Stimulated activated CD4-positive, alpha-beta T cell treated with anti-CD3 and anti-CD28 coated beads, TNF-alpha, amount 100 ng/mL, for 4 hours (primary cell): ENCODE measurements around the gene RSPH9.
A peak's percentile ranks its signal among the peaks of the same experiment; 100 is the strongest.
"Not testable (repeated sequence)": the region's sequence is repeated elsewhere in the genome, so short reads cannot be mapped to it uniquely, and the experiment has no call there.

Experiments used
- DNase-seq, 3 experiments: peaks; one replicate each; pipeline ENCODE4 v3.0.0-alpha.2; 2020; ENCODE audit warnings: low read depth in 3 of 3

RSPH9 gene

DNA sequence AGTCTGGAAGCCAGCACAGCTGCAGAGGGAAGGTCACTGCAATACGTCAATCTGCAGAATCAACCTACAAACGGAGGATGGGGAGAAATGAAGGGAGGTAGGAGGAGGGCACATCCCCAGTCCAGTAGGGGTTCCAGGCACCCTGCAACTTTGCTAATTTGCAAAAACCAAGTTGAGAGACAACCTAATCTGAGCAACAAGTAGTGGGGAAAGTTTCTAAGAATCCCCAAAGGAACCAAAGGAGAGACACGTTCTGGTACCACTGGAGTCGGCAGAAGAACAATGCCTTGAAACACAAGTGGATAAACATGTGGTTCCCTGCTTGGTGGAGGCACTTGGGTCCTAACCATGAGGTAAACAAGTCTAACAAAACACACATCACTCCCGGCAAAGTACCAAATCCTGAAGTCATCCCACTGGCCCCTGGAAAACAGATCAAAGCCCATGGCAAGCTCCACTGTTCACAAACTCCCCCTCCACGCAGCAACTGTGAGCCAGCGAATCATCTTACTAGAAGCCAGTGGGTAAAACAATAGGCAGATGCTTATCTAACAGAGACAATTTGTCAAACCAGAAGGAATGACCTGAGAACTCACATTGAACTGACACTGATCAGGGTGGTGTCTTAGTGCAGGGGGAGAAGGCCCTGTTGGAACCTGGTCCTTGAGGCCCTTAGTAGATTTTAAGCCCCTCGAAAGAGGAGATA lies 38.0 kb downstream of the RSPH9 start:
- no peak for DNase-seq

GRCh38 chr6:43683708-43684455 lies 39.0 kb downstream of the RSPH9 start:
- DNase-seq: no peak

DNA sequence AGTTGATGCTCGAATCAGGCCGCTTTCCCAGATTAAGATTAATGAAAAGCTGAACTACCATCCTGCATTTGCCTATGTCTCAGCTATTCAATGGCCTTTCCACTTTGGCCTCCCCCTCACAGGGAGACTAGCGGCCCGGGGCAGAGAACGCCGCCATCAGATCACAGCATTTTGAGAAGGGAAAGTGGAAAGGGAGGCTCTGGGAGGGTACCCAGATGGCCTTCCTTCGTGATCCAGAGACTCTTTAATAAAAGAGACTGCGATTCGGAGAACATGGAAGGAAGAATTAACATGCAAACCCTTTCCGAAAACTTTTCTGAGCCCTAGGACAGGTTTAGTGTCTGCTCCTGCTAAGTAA lies 42.2 kb downstream of the RSPH9 start:
- no peak for DNase-seq

GRCh38 chr6:43687437-43688347 lies 42.9 kb downstream of the RSPH9 start, which contains the start of gene MRPS18A:
Gene MRPS18A, minus strand, starts transcription at chr6:43687791. Its CDS starts 12 bp downstream, at chr6:43687779.
- peak; percentile 49 to 56 (median 55) for DNase-seq

- DNase-seq: no peak
These were observed 44.6 kb downstream of the RSPH9 start for GRCh38 chr6:43689421-43689820.

GRCh38 chr6:43695215-43695966 lies 50.6 kb downstream of the RSPH9 start:
- DNase-seq: no peak

GRCh38 chr6:43695967-43696291 lies 51.1 kb downstream of the RSPH9 start:
- DNase-seq: no peak

DNA sequence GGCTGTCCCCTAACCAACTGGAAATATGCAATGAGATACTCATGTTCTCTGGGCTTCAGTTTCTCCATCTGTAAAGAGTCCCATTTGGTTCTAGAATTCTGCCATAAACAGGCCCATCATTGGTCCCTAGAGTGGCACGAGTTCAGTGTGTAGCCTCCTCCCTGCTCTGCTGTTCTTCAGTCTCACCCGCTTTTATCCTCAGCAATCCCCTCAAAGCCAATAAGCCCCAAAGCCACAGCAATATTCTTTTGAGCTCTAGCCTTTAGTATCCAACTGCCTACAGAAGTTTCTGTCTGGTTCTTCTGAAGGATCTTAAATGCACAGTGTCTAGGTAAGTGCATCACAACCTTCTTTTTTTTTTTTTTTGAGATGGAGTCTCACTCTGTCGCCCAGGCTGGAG lies 52.6 kb downstream of the RSPH9 start:
- no peak for DNase-seq

DNA sequence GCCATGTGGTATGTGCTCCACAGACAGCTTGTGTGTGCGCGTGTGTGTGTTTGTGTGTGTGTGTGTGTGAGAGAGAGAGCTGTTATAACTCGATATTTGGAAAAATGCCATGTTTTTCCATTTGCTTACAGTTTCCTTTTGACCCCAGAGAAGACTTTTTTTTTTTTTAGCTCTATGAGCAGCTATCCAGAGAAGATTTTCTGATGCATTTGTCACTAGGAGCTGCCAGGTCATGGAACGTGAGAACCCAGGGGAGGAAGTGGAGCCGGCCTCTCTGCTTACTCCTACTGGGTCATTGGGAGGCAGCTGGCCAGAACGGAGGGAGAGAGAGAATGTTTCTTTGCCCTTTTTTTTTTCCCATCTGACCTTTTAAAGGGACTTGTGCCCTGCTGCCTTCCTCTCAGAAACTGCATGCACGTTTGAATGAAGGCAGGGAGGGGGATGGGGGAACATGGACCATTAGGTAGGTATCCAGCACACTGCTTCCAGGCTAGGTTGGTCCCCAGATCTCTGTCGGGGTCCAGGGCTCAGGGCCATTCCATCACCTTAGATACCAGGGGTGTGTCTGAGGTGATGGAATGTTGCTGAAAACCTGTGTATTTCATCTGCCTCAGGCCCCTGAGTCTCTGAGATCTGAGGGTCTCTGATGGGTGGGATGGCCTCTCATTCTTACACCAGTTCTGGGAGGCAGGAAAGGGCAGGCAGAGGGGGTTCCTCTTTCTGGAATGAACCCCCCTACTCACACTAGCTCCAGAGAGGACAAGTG lies 53.9 kb downstream of the RSPH9 start:
- DNase-seq: no peak

GRCh38 chr6:43699564-43700186 lies 54.8 kb downstream of the RSPH9 start:
- no peak for DNase-seq

DNA sequence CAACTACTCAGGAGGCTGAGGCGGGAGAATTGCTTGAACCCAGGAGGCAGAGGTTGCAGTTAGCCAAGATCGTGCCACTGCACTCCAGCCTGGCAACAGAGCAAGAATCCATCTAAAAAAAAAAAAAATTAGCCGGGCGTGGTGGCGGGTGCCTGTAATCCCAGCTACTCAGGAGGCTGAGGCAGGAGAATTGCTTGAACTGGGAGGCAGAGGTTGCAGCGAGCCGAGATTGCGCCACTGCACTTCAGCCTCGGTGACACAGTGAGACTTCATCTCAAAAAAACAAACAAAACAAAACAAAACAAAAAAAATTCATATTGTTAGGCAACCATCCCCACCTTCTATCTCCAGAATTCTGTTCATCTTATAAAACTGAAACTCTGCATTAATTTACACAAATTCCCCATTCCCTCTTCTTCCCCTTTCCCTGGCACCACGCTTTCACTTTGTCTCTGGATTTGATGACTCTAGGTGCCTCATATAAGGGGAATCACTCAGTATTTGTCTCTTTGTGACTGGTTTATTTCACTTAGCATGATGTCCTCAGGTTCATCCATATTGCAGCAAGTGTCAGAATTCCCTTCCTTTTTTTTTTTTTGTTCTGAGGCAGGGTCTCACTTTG lies 56.2 kb downstream of the RSPH9 start:
- DNase-seq: not testable (repeated sequence)

- DNase-seq: no peak
These were observed 57.3 kb downstream of the RSPH9 start for GRCh38 chr6:43702171-43702533.

GRCh38 chr6:43702534-43703440 lies 58.0 kb downstream of the RSPH9 start:
- DNase-seq: no peak

GRCh38 chr6:43703512-43704429 lies 58.9 kb downstream of the RSPH9 start:
- DNase-seq: no peak

GRCh38 chr6:43705996-43706395 lies 61.2 kb downstream of the RSPH9 start:
- no peak for DNase-seq

GRCh38 chr6:43706788-43707187 lies 62.0 kb downstream of the RSPH9 start:
- no peak for DNase-seq

- DNase-seq: no peak
These were observed 62.4 kb downstream of the RSPH9 start for GRCh38 chr6:43707269-43707668.

DNA sequence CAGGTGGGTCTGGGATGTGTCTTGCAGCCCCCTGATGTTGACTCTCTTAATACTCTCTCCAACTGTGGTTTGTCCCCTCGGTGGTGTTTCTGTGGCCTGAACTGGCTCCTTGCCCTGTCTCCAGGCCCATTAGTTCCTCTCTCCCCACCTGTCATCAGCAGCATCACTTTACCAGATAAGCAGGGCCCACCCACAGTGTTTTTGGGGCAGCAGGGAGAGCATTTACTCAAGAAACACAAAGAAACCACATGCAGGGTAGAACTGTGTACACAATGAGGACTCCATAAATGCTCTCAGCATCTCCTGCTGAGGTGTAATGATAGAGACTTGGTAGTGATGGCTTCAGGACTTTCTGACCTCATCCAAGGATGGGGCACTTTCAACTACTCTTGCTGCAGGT lies 62.9 kb downstream of the RSPH9 start:
- no peak for DNase-seq
